ENCODE data around the gene UVRAG.
"Not testable (repeated sequence)": the region's sequence is repeated elsewhere in the genome, so short reads cannot be mapped to it uniquely, and the experiment has no call there.

UVRAG gene

GRCh38 chr11:75968021-75968625, 153.1 kb downstream of the UVRAG start:
- peak; percentile 81 for DNase-seq

- peak; percentile 42 for DNase-seq
These were observed 154.8 kb downstream of the UVRAG start for GRCh38 chr11:75969626-75970308.

GRCh38 chr11:75973710-75974109, 158.7 kb downstream of the UVRAG start:
- DNase-seq, result not testable (repeated sequence)

GRCh38 chr11:75979075-75979474, 164.1 kb downstream of the UVRAG start:
- not testable (repeated sequence) for DNase-seq

GRCh38 chr11:75979479-75980027, 164.5 kb downstream of the UVRAG start:
- DNase-seq, result not testable (repeated sequence)

GRCh38 chr11:75980031-75980430, 165.0 kb downstream of the UVRAG start:
- no peak for DNase-seq

GRCh38 chr11:75981546-75981945, 166.5 kb downstream of the UVRAG start:
- no peak for DNase-seq

GRCh38 chr11:75982309-75982708, 167.3 kb downstream of the UVRAG start:
- DNase-seq, result no peak

- no peak for DNase-seq
These were observed 172.0 kb downstream of the UVRAG start for GRCh38 chr11:75986966-75987365.

GRCh38 chr11:75993126-75993525, 178.1 kb downstream of the UVRAG start:
- no peak for DNase-seq

- DNase-seq, result no peak
These were observed 179.6 kb downstream of the UVRAG start for GRCh38 chr11:75994616-75995015.

GRCh38 chr11:75996523-75997442, 181.8 kb downstream of the UVRAG start:
- no peak for DNase-seq

GRCh38 chr11:76004400-76004799, 189.4 kb downstream of the UVRAG start:
- no peak for DNase-seq

- no peak for DNase-seq
These were observed 190.7 kb downstream of the UVRAG start for GRCh38 chr11:76005756-76006155.

- no peak for DNase-seq
These were observed 192.2 kb downstream of the UVRAG start for GRCh38 chr11:76007166-76007565.

- DNase-seq, result no peak
These were observed 193.5 kb downstream of the UVRAG start for GRCh38 chr11:76008474-76008873.

GRCh38 chr11:76010051-76010450, 195.0 kb downstream of the UVRAG start:
- no peak for DNase-seq

- no peak for DNase-seq
These were observed 198.5 kb downstream of the UVRAG start for GRCh38 chr11:76013526-76013925.

GRCh38 chr11:76023236-76024068, 208.4 kb downstream of the UVRAG start:
- DNase-seq, result no peak

- no peak for DNase-seq
These were observed 210.1 kb downstream of the UVRAG start for GRCh38 chr11:76025068-76025467.

- no peak for DNase-seq
These were observed 210.8 kb downstream of the UVRAG start for GRCh38 chr11:76025817-76026216.

- no peak for DNase-seq
These were observed 211.3 kb downstream of the UVRAG start for GRCh38 chr11:76026281-76026680.
